Subcutaneous abdominal adipose tissue (tissue), 5 donors: ENCODE results near the gene RBP3.

Source experiments
- H3K27ac ChIP-seq: one replicate; pipeline ENCODE4 v1.7.0; 2013; ENCODE audit warnings: low read depth, mild to moderate bottlenecking, inconsistent platforms, low read length, moderate library complexity
- H3K27me3 ChIP-seq, 5 donors: one replicate each; pipeline ENCODE4 v1.7.0; 2013; ENCODE audit warnings: low read length in 5 of 5, inconsistent platforms in 1 of 5; ENCODE audit not compliant: control insufficient read depth in 5 of 5, insufficient read depth in 4 of 5
- H3K36me3 ChIP-seq, 5 donors: one replicate each; pipeline ENCODE4 v1.7.0; 2013; ENCODE audit warnings: low read length in 5 of 5; ENCODE audit not compliant: control insufficient read depth in 5 of 5, insufficient read depth in 5 of 5
- H3K4me1 ChIP-seq, 5 donors: one replicate each; pipeline ENCODE4 v1.7.0; 2013; ENCODE audit warnings: low read length in 5 of 5, mild to moderate bottlenecking in 3 of 5, moderate library complexity in 1 of 5; ENCODE audit not compliant: control insufficient read depth in 5 of 5, insufficient read depth in 5 of 5
- H3K4me3 ChIP-seq, 5 donors: one replicate each; pipeline ENCODE4 v1.7.0; 2013; ENCODE audit warnings: low read length in 5 of 5, low read depth in 1 of 5
- H3K9ac ChIP-seq, 5 donors: one replicate each; pipeline ENCODE4 v1.7.0; 2013; ENCODE audit warnings: low read length in 5 of 5, mild to moderate bottlenecking in 4 of 5, moderate library complexity in 3 of 5
- H3K9me3 ChIP-seq, 5 donors: one replicate each; pipeline ENCODE4 v1.7.0; 2013; ENCODE audit warnings: low read length in 5 of 5; ENCODE audit not compliant: control insufficient read depth in 5 of 5
- donor health status: healthy.
- donor health status: healthy.
- donor health status: healthy.
- donor health status: healthy.
- donor health status: healthy.

The RBP3 gene

GRCh38 chr10:47316131-47316530 is 32.0 kb upstream of the RBP3 start:
- Histone ChIP-seq H3K9me3 (no peaks in the 10 kb centered on the region), H3K27me3 (peaks cover 0 to 3% (median 0%) of the 10 kb centered on the region in 5 donors), H3K4me1 (peaks cover under 1 to 9% (median 9%) of the 10 kb centered on the region in 5 donors), H3K36me3 (peaks cover 0 to 5% (median 0%) of the 10 kb centered on the region in 5 donors), H3K27ac (no peak overlapping the region), H3K9ac (no peak overlapping the region), H3K4me3 (no peak overlapping the region)

GRCh38 chr10:47317251-47317650 is 30.9 kb upstream of the RBP3 start:
- no peaks in the 10 kb centered on the region for H3K9me3 ChIP-seq
- H3K4me1 ChIP-seq: no peaks in the 10 kb centered on the region
- H3K9ac ChIP-seq: no peak overlapping the region
- peaks cover 0 to 5% (median 0%) of the 10 kb centered on the region in 5 donors for H3K36me3 ChIP-seq
- peaks cover 0 to 8% (median 0%) of the 10 kb centered on the region in 5 donors for H3K27me3 ChIP-seq
- no peak overlapping the region for H3K27ac ChIP-seq
- H3K4me3 ChIP-seq: no peak overlapping the region

DNA sequence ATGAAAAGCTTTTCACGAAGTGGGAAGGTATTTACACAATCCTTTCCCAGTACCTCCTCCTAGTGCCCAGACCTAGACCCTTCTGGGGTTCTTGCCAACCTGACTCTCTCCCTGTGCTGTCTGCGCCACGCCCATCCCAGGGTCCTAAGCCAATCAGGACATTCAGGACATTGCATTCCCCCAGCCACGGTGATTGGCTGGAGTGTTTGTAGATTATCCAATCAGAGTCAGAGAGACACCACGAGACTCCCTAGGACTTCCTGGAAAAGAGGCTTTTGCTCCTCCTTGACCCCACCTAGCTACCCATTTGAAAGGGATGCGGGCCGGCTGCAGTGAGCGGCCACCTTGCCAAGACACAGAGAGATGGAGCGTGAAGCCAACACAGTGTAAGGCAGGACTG is 29.5 kb upstream of the RBP3 start:
- no peak overlapping the region for H3K9ac ChIP-seq
- no peak overlapping the region for H3K4me3 ChIP-seq

DNA sequence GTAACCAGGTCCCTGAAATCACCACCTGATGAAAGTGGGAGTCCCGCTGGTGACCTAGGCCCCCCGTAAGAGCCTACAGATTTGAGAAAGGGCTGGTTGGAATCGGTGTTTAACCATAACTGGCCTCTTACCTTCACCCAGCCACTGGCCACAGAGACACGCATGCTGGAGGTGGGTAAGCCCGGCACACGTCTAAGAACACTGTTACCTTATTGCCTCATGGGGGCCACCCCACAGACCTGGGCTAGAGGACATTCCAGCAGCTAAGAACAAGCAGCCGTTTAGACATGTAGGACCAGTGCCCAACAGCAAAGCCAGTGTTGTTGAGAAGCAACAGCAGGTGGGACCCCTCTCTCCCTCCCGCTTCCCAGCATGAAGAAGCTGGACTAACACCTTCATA is 28.4 kb upstream of the RBP3 start:
- H3K27ac ChIP-seq: no peak overlapping the region
- no peak overlapping the region for H3K4me3 ChIP-seq
- no peak overlapping the region for H3K9ac ChIP-seq
- H3K36me3 ChIP-seq: no peaks in the 10 kb centered on the region
- no peaks in the 10 kb centered on the region for H3K9me3 ChIP-seq
- peaks cover 0 to 8% (median 0%) of the 10 kb centered on the region in 5 donors for H3K27me3 ChIP-seq
- H3K4me1 ChIP-seq: no peaks in the 10 kb centered on the region

More for the DNA sequence above, 29.5 kb upstream of the RBP3 start:
- Histone ChIP-seq H3K27ac (no peak overlapping the region), H3K27me3 (peaks cover 0 to 8% (median 0%) of the 10 kb centered on the region in 5 donors), H3K36me3 (no peaks in the 10 kb centered on the region), H3K4me1 (no peaks in the 10 kb centered on the region), H3K9me3 (no peaks in the 10 kb centered on the region)

- Histone ChIP-seq H3K27ac (no peak overlapping the region), H3K4me1 (no peaks in the 10 kb centered on the region), H3K9me3 (no peaks in the 10 kb centered on the region), H3K27me3 (peaks cover 0 to 8% (median 0%) of the 10 kb centered on the region in 5 donors), H3K36me3 (no peaks in the 10 kb centered on the region), H3K9ac (no peak overlapping the region), H3K4me3 (no peak overlapping the region)
Observed at GRCh38 chr10:47320812-47321211, 27.4 kb upstream of the RBP3 start.

- Histone ChIP-seq H3K4me1 (peaks cover 0 to 5% (median 0%) of the 10 kb centered on the region in 5 donors), H3K36me3 (no peaks in the 10 kb centered on the region)
Observed at GRCh38 chr10:47321521-47322195, 26.5 kb upstream of the RBP3 start.

DNA sequence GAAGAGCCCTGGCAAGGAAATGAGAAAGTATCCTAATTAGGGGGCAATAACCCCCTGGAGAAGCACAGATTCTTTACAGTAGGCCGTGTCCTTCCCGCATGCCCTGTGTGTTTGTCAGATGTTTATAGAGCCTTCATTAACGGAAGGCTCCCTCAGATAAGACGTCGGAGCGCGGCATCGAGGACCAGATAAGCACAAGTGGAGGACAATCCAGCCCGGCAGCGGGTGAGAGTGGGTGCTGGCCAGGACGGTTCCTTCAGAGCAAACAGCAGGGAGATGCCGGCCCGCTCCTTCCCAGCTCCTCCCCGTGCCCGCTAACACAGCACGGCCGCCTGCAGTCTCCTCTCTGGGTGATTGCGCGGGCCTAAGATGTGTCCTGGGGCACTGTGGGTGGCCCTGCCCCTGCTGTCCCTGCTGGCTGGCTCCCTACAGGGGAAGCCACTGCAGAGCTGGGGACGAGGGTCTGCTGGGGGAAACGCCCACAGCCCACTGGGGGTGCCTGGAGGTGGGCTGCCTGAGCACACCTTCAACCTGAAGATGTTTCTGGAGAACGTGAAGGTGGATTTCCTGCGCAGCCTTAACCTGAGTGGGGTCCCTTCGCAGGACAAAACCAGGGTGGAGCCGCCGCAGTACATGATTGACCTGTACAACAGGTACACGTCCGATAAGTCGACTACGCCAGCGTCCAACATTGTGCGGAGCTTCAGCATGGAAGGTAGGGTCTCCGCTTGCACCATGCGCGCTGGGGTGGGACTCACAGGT is 25.7 kb upstream of the RBP3 start, which contains the start of gene GDF2:
TSS of gene GDF2 (plus strand) at position 155 of the 762 bp plus-strand sequence. CDS start at position 370, 215 bp downstream.
- Histone ChIP-seq H3K4me1 (peaks cover 0 to 6% (median 0%) of the 10 kb centered on the region in 5 donors), H3K27ac (no peak within 1 kb of the TSS), H3K27me3 (peaks cover 0 to 8% (median 0%) of the 10 kb centered on the region in 5 donors), H3K36me3 (no peaks in the 10 kb centered on the region), H3K4me3 (no peak within 1 kb of the TSS), H3K9ac (no peak within 1 kb of the TSS), H3K9me3 (no peaks in the 10 kb centered on the region)

More at GRCh38 chr10:47321521-47322195, 26.5 kb upstream of the RBP3 start:
- H3K9me3 ChIP-seq: no peaks in the 10 kb centered on the region
- H3K27ac ChIP-seq: no peak overlapping the region
- peaks cover 0 to 8% (median 0%) of the 10 kb centered on the region in 5 donors for H3K27me3 ChIP-seq
- no peak overlapping the region for H3K9ac ChIP-seq
- H3K4me3 ChIP-seq: no peak overlapping the region

- Histone ChIP-seq H3K36me3 (no peaks in the 10 kb centered on the region), H3K4me3 (no peak overlapping the region), H3K4me1 (peaks cover 0 to 6% (median 0%) of the 10 kb centered on the region in 5 donors), H3K9ac (no peak overlapping the region), H3K9me3 (no peaks in the 10 kb centered on the region), H3K27ac (no peak overlapping the region), H3K27me3 (peaks cover 0 to 8% (median 0%) of the 10 kb centered on the region in 5 donors)
Observed at GRCh38 chr10:47323087-47323486, 25.1 kb upstream of the RBP3 start.

GRCh38 chr10:47323636-47324296 is 24.4 kb upstream of the RBP3 start:
- Histone ChIP-seq H3K4me3 (no peak overlapping the region), H3K9me3 (no peaks in the 10 kb centered on the region), H3K27me3 (peaks cover 0 to 8% (median 0%) of the 10 kb centered on the region in 5 donors), H3K27ac (no peak overlapping the region), H3K4me1 (peaks cover 0 to 6% (median 0%) of the 10 kb centered on the region in 5 donors), H3K36me3 (no peaks in the 10 kb centered on the region), H3K9ac (no peak overlapping the region)
